ENCODE measurements around the gene PSMA6.

Gene PSMA6

DNA sequence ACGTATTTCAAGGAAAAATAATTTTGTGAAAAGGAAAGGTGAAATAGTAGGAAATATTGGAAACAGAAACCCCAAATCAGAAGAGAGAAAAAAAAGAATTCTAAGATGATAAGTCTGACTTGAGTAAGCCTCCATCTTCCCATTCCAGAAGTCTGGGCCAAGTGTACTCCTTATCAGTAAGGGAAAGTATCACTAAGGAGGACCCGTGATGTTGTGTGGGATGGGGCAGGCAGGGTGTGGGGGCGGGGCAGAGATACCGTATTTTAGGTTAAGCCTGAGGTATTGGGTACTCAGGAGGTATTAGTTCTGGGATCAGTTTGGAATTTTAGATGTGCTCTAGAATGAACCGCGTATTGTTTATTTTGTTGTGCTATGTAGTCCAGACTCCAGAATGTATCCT, 33.8 kb upstream of the PSMA6 start:
- no peaks in the 10 kb centered on the region for H3K36me3 ChIP-seq (replicated peaks; ENCODE audit: insufficient read depth, low read length)
- TF ChIP-seq EZH2 (optimal IDR thresholded peaks at IDR 0.05; ENCODE audit: low read depth, low read length) (no peak), EZH2phosphoT487 (IDR thresholded peaks at IDR 0.05; ENCODE audit: low read length) (no peak)
- TF ChIP-seq, protein P1, sequence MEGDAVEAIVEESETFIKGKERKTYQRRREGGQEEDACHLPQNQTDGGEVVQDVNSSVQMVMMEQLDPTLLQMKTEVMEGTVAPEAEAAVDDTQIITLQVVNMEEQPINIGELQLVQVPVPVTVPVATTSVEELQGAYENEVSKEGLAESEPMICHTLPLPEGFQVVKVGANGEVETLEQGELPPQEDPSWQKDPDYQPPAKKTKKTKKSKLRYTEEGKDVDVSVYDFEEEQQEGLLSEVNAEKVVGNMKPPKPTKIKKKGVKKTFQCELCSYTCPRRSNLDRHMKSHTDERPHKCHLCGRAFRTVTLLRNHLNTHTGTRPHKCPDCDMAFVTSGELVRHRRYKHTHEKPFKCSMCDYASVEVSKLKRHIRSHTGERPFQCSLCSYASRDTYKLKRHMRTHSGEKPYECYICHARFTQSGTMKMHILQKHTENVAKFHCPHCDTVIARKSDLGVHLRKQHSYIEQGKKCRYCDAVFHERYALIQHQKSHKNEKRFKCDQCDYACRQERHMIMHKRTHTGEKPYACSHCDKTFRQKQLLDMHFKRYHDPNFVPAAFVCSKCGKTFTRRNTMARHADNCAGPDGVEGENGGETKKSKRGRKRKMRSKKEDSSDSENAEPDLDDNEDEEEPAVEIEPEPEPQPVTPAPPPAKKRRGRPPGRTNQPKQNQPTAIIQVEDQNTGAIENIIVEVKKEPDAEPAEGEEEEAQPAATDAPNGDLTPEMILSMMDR (IDR thresholded peaks at IDR 0.05; ENCODE audit: low read length): no peak

DNA sequence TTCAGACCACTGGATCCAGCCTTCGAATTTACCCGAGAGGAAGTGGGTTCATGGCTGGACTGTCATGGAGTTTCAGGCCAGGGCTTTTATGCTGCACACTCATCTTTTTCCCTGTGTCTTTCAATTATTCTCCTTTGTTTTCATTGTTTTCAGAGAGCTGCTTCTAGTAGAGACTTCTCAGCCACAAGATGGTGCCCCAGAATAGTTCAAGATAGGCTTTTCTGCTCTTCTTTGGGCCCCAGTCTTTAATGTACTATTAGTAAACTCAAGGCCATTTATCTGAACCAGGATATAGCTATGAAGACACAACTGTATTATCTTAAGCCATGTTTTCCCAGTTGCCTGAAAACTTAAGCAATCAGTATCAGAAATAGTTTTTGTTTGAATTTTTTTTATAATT, 30.4 kb upstream of the PSMA6 start:
- Histone ChIP-seq H3K4me1 (ENCODE audit: low read length) (no peaks in the 10 kb centered on the region), H3K9me2 (replicated peaks; ENCODE audit: insufficient read depth, low read length) (no peaks in the 10 kb centered on the region), H3K36me3 (replicated peaks; ENCODE audit: insufficient read depth, low read length) (no peaks in the 10 kb centered on the region), H3K9ac (ENCODE audit: low read length) (no peak overlapping the region), H3F3A (ENCODE audit: insufficient read depth, low read length) (no peaks in the 10 kb centered on the region), H3K9me3 (replicated peaks; ENCODE audit: insufficient read depth, low read length) (no peaks in the 10 kb centered on the region), H3K4me3 (ENCODE audit: low read length) (no peak overlapping the region), H3K4me2 (ENCODE audit: low read depth, low read length) (no peak overlapping the region), H2AFZ (ENCODE audit: low read length) (no peak overlapping the region), H3K27ac (ENCODE audit: low read length) (no peak overlapping the region), H3K79me2 (ENCODE audit: low read length) (no peaks in the 10 kb centered on the region), H3K27me3 (replicated peaks; ENCODE audit: insufficient read depth, low read length) (no peaks in the 10 kb centered on the region), H4K20me1 (ENCODE audit: insufficient read depth, low read length) (no peaks in the 10 kb centered on the region)
- TF ChIP-seq EZH2 (optimal IDR thresholded peaks at IDR 0.05; ENCODE audit: low read depth, low read length): no peak
- TF ChIP-seq, protein P1 (IDR thresholded peaks at IDR 0.05; ENCODE audit: low read length): no peak
- no peak for TF ChIP-seq EZH2phosphoT487 (IDR thresholded peaks at IDR 0.05; ENCODE audit: low read length)
- no peak for DNase-seq

More for the DNA sequence above, 33.8 kb upstream of the PSMA6 start:
- Histone ChIP-seq H3K9me3 (replicated peaks; ENCODE audit: insufficient read depth, low read length) (no peaks in the 10 kb centered on the region), H3K9ac (ENCODE audit: low read length) (no peak overlapping the region), H3K4me1 (ENCODE audit: low read length) (no peaks in the 10 kb centered on the region), H3K79me2 (ENCODE audit: low read length) (no peaks in the 10 kb centered on the region), H3F3A (ENCODE audit: insufficient read depth, low read length) (no peaks in the 10 kb centered on the region), H2AFZ (ENCODE audit: low read length) (no peak overlapping the region), H4K20me1 (ENCODE audit: insufficient read depth, low read length) (no peaks in the 10 kb centered on the region), H3K9me2 (replicated peaks; ENCODE audit: insufficient read depth, low read length) (no peaks in the 10 kb centered on the region), H3K27me3 (replicated peaks; ENCODE audit: insufficient read depth, low read length) (no peaks in the 10 kb centered on the region), H3K4me2 (ENCODE audit: low read depth, low read length) (no peak overlapping the region), H3K4me3 (ENCODE audit: low read length) (no peak overlapping the region), H3K27ac (ENCODE audit: low read length) (no peak overlapping the region)
- DNase-seq: no peak

DNA sequence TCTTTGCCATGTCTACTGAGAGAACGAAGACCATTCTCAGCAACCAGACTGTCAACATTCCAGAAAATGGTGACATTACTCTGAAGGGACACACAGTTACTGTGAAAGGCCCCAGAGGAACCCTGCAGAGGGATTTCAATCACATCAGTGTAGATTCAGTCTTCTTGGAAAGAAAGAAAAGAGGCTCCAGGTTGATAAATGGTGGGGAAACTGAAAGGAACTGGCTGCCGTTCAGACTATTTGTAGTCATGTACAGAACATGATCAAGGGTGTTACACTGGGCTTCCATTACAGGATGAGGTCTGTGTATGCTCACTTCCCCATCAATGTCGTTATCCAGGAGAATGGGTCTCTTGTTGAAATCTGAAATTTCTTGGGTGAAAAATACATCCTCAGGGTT, 29.7 kb upstream of the PSMA6 start:
- no peak for DNase-seq
- H3K4me3 ChIP-seq (ENCODE audit: low read length): no peak overlapping the region
- no peak overlapping the region for H3K4me2 ChIP-seq (ENCODE audit: low read depth, low read length)
- H3K27me3 ChIP-seq (replicated peaks; ENCODE audit: insufficient read depth, low read length): no peaks in the 10 kb centered on the region
- no peaks in the 10 kb centered on the region for H3K9me3 ChIP-seq (replicated peaks; ENCODE audit: insufficient read depth, low read length)
- no peak overlapping the region for H3K27ac ChIP-seq (ENCODE audit: low read length)
- H3K9me2 ChIP-seq (replicated peaks; ENCODE audit: insufficient read depth, low read length): no peaks in the 10 kb centered on the region
- H4K20me1 ChIP-seq (ENCODE audit: insufficient read depth, low read length): no peaks in the 10 kb centered on the region
- TF ChIP-seq, protein P1 (IDR thresholded peaks at IDR 0.05; ENCODE audit: low read length): no peak
- no peak for TF ChIP-seq EZH2 (optimal IDR thresholded peaks at IDR 0.05; ENCODE audit: low read depth, low read length)
- H3K36me3 ChIP-seq (replicated peaks; ENCODE audit: insufficient read depth, low read length): no peaks in the 10 kb centered on the region
- no peak overlapping the region for H3K9ac ChIP-seq (ENCODE audit: low read length)
- no peaks in the 10 kb centered on the region for H3K79me2 ChIP-seq (ENCODE audit: low read length)
- H3F3A ChIP-seq (ENCODE audit: insufficient read depth, low read length): no peaks in the 10 kb centered on the region
- H3K4me1 ChIP-seq (ENCODE audit: low read length): no peaks in the 10 kb centered on the region
- no peak overlapping the region for H2AFZ ChIP-seq (ENCODE audit: low read length)

Data from MM.1S (cell line).